ENCODE measurements around the gene E2F2. TPM values are rescaled to one million over a fixed set of nuclear protein-coding genes. Genes with fewer than 3 reads are reported as not detected.

E2F2 gene
- total RNA-seq, 8 experiments from 2014 or later: 0.21 to 18.5 (median 0.92) TPM

GRCh38 chr1:23463286-23463685 is 67.7 kb downstream of the E2F2 start:
- 60 to 100% (median 93%) methylated on average over 1 to 3 of the region's 3 CpGs; no CpG with 5 or more reads in 1 of the 10 experiments for WGBS, 10 experiments
- ATAC-seq (replicated peaks in 6 of 8): no peak
- in situ Hi-C loops (cut with MboI; ENCODE audit: low pct_unique_long_range_greater_than_20kb in 2 of 9, low sequenced_read_pairs in 9 of 9, unreplicated experiment in 9 of 9): no loop called here

GRCh38 chr1:23462766-23463165 is 68.3 kb downstream of the E2F2 start:
- Histone ChIP-seq H3K4me1 (replicated peaks in 1 of 2) (peaks cover 0 to 6% of the 10 kb centered on the region in 2 donors), H3K4me3 (no peak overlapping the region), H3K27ac (no peak overlapping the region)
- ATAC-seq (replicated peaks in 6 of 8): no peak
- in situ Hi-C loops (cut with MboI; ENCODE audit: low pct_unique_long_range_greater_than_20kb in 2 of 9, low sequenced_read_pairs in 9 of 9, unreplicated experiment in 9 of 9): no loop called here
- whole genome bisulfite sequencing, 10 experiments: 0 to 100% (median 89%) methylated on average over 1 to 2 of the region's 2 CpGs

More at GRCh38 chr1:23463286-23463685, 67.7 kb downstream of the E2F2 start:
- Histone ChIP-seq H3K4me1 (replicated peaks in 1 of 2) (peaks cover 0 to 6% of the 10 kb centered on the region in 2 donors), H3K27ac (no peak overlapping the region), H3K4me3 (no peak overlapping the region)

GRCh38 chr1:23461050-23461449 is 70.0 kb downstream of the E2F2 start:
- in situ Hi-C loops (cut with MboI; ENCODE audit: low pct_unique_long_range_greater_than_20kb in 2 of 9, low sequenced_read_pairs in 9 of 9, unreplicated experiment in 9 of 9): no loop called here
- H3K4me3 ChIP-seq: no peak overlapping the region
- WGBS, 10 experiments: 77 to 88% (median 86%) methylated on average over 3 of the region's 3 CpGs; no CpG with 5 or more reads in 6 of the 10 experiments
- H3K27ac ChIP-seq: no peak overlapping the region
- no peak for ATAC-seq (replicated peaks in 6 of 8)
- H3K4me1 ChIP-seq (replicated peaks in 1 of 2): no peaks in the 10 kb centered on the region

- in situ Hi-C loops (cut with MboI; ENCODE audit: low pct_unique_long_range_greater_than_20kb in 2 of 9, low sequenced_read_pairs in 9 of 9, unreplicated experiment in 9 of 9): no loop called here
- ATAC-seq (replicated peaks in 6 of 8): no peak
- WGBS, 10 experiments: 70 to 100% (median 90%) methylated on average over 1 to 4 of the region's 4 CpGs; no CpG with 5 or more reads in 1 of the 10 experiments
- H3K4me3 ChIP-seq: no peak overlapping the region
- H3K27ac ChIP-seq: no peak overlapping the region
- H3K4me1 ChIP-seq (replicated peaks in 1 of 2): no peaks in the 10 kb centered on the region
These were observed 70.5 kb downstream of the E2F2 start for GRCh38 chr1:23460519-23460918.

GRCh38 chr1:23459338-23459757 is 71.7 kb downstream of the E2F2 start:
- in situ Hi-C loops (cut with MboI; ENCODE audit: low pct_unique_long_range_greater_than_20kb in 2 of 9, low sequenced_read_pairs in 9 of 9, unreplicated experiment in 9 of 9): no loop called here
- no peak overlapping the region for H3K27ac ChIP-seq
- no peaks in the 10 kb centered on the region for H3K4me1 ChIP-seq (replicated peaks in 1 of 2)
- H3K4me3 ChIP-seq: no peak overlapping the region
- ATAC-seq (replicated peaks in 6 of 8): no peak
- WGBS, 10 experiments: 70 to 100% (median 90%) methylated on average over 1 to 2 of the region's 2 CpGs; no CpG with 5 or more reads in 4 of the 10 experiments

Other genes starting within 250 kb of the E2F2 start
- gene HNRNPR, start 186.9 kb downstream of the E2F2 start, total RNA-seq: 100 to 1,000 TPM in 7 of 8 experiments, 10 to 100 TPM in 1; 68.9 to 317 (median 180) TPM
- 10 to 100 TPM in 7 of 8 experiments, 1 to 10 TPM in 1; 7.2 to 76.9 (median 27.5) TPM for gene ZNF436, start 161.4 kb downstream of the E2F2 start, total RNA-seq
- 10 to 100 TPM in 2 of 8 experiments, 1 to 10 TPM in 6; 1.6 to 17.6 (median 2.9) TPM for gene TCEA3, start 106.5 kb downstream of the E2F2 start, total RNA-seq
- gene ASAP3, start 47.1 kb downstream of the E2F2 start, total RNA-seq: 10 to 100 TPM; 29.0 to 96.6 (median 39.1) TPM
- 100 to 1,000 TPM in 4 of 8 experiments, 10 to 100 TPM in 4; 13.9 to 277 (median 70.3) TPM for gene ID3, start 28.3 kb upstream of the E2F2 start, total RNA-seq
- 1,000 to 10,000 TPM; 1,687 to 4,332 (median 2,623) TPM for gene RPL11, start 160.6 kb upstream of the E2F2 start, total RNA-seq
- gene ELOA, start 212.2 kb upstream of the E2F2 start, total RNA-seq: 10 to 100 TPM; 28.5 to 54.9 (median 37.2) TPM
- 100 to 1,000 TPM in 2 of 8 experiments, 10 to 100 TPM in 6; 40.1 to 106 (median 82.9) TPM for gene PITHD1, start 247.2 kb upstream of the E2F2 start, total RNA-seq

All from motor neuron (in vitro differentiated cells).